Motor neuron (in vitro differentiated cells): ENCODE data around the gene ENOPH1. TPM values are rescaled to one million over a fixed set of nuclear protein-coding genes. Genes with fewer than 3 reads are reported as not detected.

Experiments used
- ATAC-seq, 8 experiments: fragments of 200-7000 bp; cut with Tn5 transposase; replicated peaks in 6 of 8; 2 replicates each; pipeline ENCODE4 v1.8.0; 2021; ENCODE audit warnings: mild to moderate bottlenecking in 8 of 8, moderate library complexity in 8 of 8
- H3K27ac ChIP-seq, 2 donors: fragments of 250-450 bp; sonication (Bioruptor Pico); 2 replicates each; pipeline ENCODE4 v1.9.0; 2021; ENCODE audit warnings: antibody characterized with exemption in 2 of 2, mild to moderate bottlenecking in 2 of 2, moderate library complexity in 1 of 2
- H3K4me1 ChIP-seq, 2 donors: fragments of 250-450 bp; sonication (Bioruptor Pico); replicated peaks in 1 of 2; 2 replicates each; pipeline ENCODE4 v1.6.1; 2021; ENCODE audit warnings: antibody characterized with exemption in 2 of 2, mild to moderate bottlenecking in 2 of 2, moderate library complexity in 1 of 2
- H3K4me3 ChIP-seq, 5 donors: fragments of 250-450 bp; sonication (Bioruptor Pico); 2 replicates each; pipeline ENCODE4 v1.9.0; 2021; ENCODE audit warnings: antibody characterized with exemption in 5 of 5, mild to moderate bottlenecking in 5 of 5, moderate library complexity in 4 of 5
- WGBS, 10 experiments: fragments of 450-650 bp; shearing (Covaris generic); methylation state at CpG; one replicate each; pipeline ENCODE4 v1.0.0; 2022; 5-methylcytosine and 5-hydroxymethylcytosine counted together
- in situ Hi-C, 9 experiments: fragments of 400-800 bp; cut with MboI; loops; one replicate each; pipeline ENCODE4 v1.15.0; 2021; ENCODE audit warnings: low sequenced_read_pairs in 9 of 9, low pct_unique_long_range_greater_than_20kb in 2 of 9; ENCODE audit not compliant: unreplicated experiment in 9 of 9
- total RNA-seq, 8 experiments: library from RNA; unstranded; fragments of 300-600 nt; gene quantifications; 2 replicates each; pipeline versions ENCODE4 v1.2.3 to v1.2.4, GENCODE V29; 2022

The ENOPH1 gene
- total RNA-seq, 8 experiments from 2014 or later = 38.5 to 73.3 (median 48.0) TPM

DNA sequence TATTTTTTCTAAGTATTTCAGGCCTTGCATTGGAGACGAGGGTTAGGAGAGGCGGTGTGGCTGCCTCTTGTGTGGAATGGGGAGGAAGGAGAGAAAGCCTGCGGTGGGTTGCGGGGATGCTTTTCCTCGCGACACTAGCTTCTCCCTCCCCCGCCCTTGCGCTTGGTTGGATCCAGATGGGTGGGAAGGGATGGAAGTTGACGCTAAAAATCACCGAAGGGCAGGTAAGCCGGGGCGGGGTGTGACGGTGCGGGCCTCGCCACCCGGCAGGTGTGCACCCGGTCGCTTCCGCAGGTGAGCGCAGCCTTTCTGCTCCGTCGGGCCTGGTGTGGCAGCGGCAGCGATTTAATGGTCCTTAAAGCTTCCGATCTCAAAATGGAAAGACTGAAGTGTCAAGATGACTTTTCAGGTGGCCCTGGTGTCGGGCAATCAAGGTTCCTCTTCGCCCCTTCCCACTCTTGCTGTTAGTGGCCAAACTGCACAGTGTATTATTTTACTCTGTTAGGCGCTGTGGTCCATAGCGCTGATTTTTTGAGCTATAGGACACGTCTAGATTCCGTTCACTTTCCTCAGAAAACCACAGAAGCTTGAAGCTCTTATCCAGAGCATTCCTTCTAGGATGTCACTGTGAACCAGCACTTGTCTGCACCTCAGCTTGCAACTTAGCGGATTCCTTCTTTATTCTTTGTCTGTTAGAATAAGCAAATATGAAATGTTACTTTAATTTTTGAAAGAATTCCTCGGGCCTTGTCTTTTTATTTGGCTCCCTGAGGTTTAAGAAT lies 765 bp downstream of the ENOPH1 start:
- WGBS, 10 experiments = 0 to 17% (median 1%) methylated on average over 1 to 9 of the region's 33 CpGs
- H3K27ac ChIP-seq = peak overlapping the region; percentile 98 to 99
- in situ Hi-C loops = no loop called here
- ATAC-seq = peak in 6 of 8 experiments; percentile 1 to 5 (median 2)
- peaks cover 6 to 19% of the 10 kb centered on the region in 2 donors for H3K4me1 ChIP-seq
- peak overlapping the region; percentile 70 to 99 (median 96) for H3K4me3 ChIP-seq

DNA sequence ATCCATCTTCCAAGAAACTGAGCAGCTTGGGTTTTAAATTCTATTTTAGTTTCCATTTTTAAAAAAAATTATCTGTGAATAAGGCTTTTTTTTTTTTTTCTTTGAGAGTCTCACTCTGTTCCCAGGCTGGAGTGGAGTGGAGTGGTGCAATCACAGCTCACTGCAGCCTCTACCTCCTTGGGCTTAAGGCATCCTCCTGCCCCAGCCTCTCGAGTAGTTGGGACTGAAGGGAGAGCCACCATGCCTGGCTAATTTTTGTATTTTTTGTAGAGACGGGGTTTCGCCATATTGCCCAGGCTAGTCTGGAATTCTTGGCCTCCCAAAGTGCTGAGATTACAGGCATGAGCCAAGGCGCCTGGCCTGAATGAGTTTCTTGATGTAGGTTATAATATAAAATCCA lies 1.4 kb downstream of the ENOPH1 start:
- Histone ChIP-seq H3K4me1 (peaks cover 6 to 15% of the 10 kb centered on the region in 2 donors), H3K4me3 (peak overlapping the region; percentile 70 to 99 (median 96)), H3K27ac (no peak overlapping the region)
- ATAC-seq = no peak
- in situ Hi-C loops = no loop called here
- 67 to 100% (median 80%) methylated on average over 1 to 3 of the region's 4 CpGs; no CpG with 5 or more reads in 2 of the 10 experiments for WGBS, 10 experiments

DNA sequence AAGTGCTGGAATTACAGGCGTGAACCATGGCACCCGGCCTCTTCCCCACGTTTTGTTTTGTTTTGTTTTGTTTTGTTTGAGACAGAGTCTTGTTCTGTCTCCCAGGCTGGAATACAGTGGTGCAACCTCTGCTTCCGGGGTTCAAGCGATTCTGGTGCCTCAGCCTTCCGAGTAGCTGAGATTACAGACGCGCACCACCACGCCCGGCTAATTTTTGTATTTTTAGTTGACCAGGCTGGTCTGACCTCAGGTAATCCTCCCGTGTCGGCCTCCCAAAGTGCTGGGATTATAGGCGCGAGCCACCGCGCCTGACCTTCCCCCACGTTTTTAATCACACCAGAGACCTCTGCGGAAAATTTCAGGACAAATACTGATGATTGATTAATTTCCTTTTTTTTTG lies 2.2 kb downstream of the ENOPH1 start:
- 68 to 100% (median 87%) methylated on average over 2 to 14 of the region's 18 CpGs; no CpG with 5 or more reads in 1 of the 10 experiments for WGBS, 10 experiments
- in situ Hi-C loops = no loop called here
- no peak for ATAC-seq
- no peak overlapping the region for H3K27ac ChIP-seq
- H3K4me1 ChIP-seq = peaks cover 6 to 11% of the 10 kb centered on the region in 2 donors
- H3K4me3 ChIP-seq = no peak overlapping the region

DNA sequence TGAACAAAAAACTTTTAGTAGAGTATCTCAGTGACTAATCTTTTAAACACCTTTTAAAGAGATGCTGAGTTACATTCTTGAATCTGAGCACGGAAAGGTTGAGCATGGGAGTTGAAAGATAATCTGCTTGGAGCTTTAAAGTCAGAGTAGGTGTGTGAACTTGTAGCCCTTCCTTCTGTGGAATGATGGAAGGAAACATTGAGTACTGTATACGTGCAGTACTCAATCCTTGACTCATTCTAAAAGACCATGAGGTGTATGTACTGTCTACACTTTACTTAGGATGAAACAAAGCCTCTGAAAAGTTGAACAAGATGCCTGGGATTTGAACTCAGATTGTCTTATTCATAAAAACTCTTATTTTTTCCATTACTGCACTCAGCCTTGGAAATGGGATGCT lies 3.4 kb downstream of the ENOPH1 start:
- H3K27ac ChIP-seq = no peak overlapping the region
- in situ Hi-C loops = no loop called here
- ATAC-seq = no peak
- peaks cover 6 to 11% of the 10 kb centered on the region in 2 donors for H3K4me1 ChIP-seq
- 75 to 100% (median 90%) methylated on average over 1 to 2 of the region's 2 CpGs; no CpG with 5 or more reads in 5 of the 10 experiments for WGBS, 10 experiments
- H3K4me3 ChIP-seq = no peak overlapping the region

DNA sequence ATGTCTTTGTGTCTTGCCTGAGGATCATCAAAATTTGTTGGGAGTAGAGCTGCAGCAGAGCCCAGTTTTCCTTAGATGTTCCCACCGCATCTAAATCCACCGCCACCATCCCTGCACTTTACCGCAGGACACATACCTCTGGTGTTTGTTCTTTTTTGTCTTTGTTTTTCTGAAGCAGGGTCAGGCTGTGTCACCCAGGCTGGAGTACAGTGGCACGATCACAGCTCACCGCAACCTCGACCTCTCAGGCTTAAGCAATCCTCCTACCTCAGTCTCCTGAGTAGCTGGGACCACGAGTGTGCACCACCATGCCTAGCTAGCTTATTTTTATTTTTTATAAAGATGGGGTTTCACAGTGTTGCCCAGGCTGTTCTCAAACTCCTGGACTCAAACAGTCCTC lies 4.6 kb downstream of the ENOPH1 start:
- WGBS, 10 experiments = 93 to 100% (median 98%) methylated on average over 1 to 7 of the region's 7 CpGs; no CpG with 5 or more reads in 5 of the 10 experiments
- in situ Hi-C loops = no loop called here
- H3K27ac ChIP-seq = no peak overlapping the region
- H3K4me3 ChIP-seq = no peak overlapping the region
- peaks cover 6 to 11% of the 10 kb centered on the region in 2 donors for H3K4me1 ChIP-seq
- ATAC-seq = no peak

DNA sequence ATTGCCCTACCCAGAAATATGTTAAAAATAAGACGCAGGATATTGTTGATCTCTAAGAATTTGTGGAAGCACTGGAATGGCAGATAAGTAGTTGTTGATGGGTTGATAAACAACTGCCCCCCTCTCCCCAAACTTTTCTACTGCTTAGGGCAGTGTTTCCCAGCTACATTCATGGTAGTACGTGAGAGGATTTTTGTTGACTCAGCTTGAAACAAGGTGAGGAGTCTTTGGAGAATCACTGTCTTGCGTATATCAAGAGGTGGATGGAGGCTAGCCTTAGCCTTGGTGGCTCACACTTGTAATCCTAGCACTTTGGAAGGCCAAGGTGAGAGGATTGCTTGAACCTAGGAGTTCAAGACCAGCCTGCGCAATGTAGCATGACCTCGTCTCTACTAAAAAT lies 5.7 kb downstream of the ENOPH1 start:
- in situ Hi-C loops = no loop called here
- peaks cover 6 to 11% of the 10 kb centered on the region in 2 donors for H3K4me1 ChIP-seq
- ATAC-seq = no peak
- H3K27ac ChIP-seq = no peak overlapping the region
- H3K4me3 ChIP-seq = no peak overlapping the region
- 79 to 100% (median 98%) methylated on average over 1 to 4 of the region's 5 CpGs; no CpG with 5 or more reads in 2 of the 10 experiments for WGBS, 10 experiments

DNA sequence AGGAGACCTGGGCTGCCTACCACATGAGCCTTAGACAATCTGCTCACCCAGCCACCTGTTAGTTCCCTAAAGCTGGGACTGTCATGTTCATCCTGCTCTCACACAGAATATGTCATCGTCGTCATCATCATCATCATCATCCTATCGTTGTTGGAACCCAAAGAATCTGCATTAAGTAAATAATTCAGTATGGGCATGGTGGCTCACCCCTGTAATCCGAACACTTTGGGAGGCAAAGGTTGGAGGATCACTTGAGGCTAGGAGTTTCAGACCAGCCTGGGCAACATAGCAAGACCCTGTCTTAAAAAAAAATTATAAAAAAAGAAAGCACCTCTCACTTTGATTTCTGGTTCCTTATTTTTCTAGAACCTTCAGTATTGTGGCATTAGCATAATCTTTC lies 6.4 kb downstream of the ENOPH1 start:
- in situ Hi-C loops = no loop called here
- no peak overlapping the region for H3K27ac ChIP-seq

DNA sequence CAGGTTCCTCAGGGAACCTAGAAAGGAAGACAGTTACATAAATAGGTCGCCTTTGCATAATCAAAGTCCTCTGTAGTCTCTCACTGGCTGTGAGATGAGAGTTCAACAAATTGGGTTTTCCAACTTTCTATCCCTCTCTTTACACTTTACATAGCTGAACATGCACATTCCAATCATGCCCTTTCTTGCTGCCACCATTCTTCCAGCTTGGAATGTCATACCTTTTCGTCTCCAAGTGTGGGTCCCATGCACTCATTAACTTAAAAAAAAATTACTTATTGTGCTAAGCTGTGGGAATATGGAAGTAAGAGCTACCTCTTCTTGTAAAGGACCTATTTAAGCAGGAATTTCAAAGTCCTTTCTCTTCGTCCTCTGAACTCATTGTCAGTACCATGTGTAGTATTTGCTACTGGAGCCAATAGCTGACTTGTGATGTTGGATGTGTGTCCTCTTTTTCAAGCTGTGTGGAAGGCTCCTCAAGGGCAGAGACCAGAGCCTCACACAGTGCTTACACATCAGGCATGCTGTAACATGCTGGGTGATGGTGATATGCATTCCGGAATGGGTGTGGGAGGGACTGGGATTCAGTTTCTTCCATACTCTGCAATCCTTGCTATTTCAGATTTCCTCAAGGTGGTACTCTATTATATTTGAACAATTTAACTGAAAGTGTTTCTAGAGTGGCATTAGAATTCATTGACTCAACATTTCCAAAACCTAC lies 7.1 kb downstream of the ENOPH1 start:
- peak in 4 of 8 experiments; percentile 40 to 97 (median 92) for ATAC-seq
- in situ Hi-C loops = no loop called here
- Histone ChIP-seq H3K4me3 (no peak overlapping the region), H3K27ac (no peak overlapping the region), H3K4me1 (peaks cover 4 to 6% of the 10 kb centered on the region in 2 donors)
- WGBS, 10 experiments = 18 to 100% (median 84%) methylated on average over 1 to 4 of the region's 4 CpGs; no CpG with 5 or more reads in 1 of the 10 experiments

More for the DNA sequence above, 6.4 kb downstream of the ENOPH1 start:
- Histone ChIP-seq H3K4me1 (peaks cover 6 to 11% of the 10 kb centered on the region in 2 donors), H3K4me3 (no peak overlapping the region)
- ATAC-seq = no peak
- WGBS, 10 experiments = 40 to 100% (median 100%) methylated on average over 1 to 4 of the region's 4 CpGs; no CpG with 5 or more reads in 3 of the 10 experiments

DNA sequence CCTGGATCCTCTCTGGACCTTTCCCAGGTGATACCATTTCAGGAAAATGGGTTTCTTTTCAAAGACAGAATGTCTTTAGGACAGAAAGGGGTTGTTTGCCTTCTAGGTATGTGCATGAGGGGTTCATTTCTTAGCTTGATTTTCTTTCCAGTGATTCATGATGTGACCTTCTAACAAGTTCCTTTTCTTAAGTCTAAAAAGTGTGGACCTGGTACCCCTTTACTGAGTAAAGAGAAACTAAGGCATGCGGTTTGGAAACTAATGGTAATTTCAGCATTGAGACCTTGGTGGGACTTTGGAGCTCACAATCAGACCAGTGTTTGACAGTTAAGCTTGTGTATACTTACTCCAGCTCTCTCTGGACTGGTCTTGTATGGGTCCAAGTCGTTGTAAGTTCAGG lies 8.7 kb downstream of the ENOPH1 start:
- Histone ChIP-seq H3K4me1 (no peaks in the 10 kb centered on the region), H3K4me3 (no peak overlapping the region), H3K27ac (no peak overlapping the region)
- ATAC-seq = no peak
- in situ Hi-C loops = no loop called here
- 73 to 100% (median 87%) methylated on average over 1 to 2 of the region's 2 CpGs; no CpG with 5 or more reads in 2 of the 10 experiments for WGBS, 10 experiments

DNA sequence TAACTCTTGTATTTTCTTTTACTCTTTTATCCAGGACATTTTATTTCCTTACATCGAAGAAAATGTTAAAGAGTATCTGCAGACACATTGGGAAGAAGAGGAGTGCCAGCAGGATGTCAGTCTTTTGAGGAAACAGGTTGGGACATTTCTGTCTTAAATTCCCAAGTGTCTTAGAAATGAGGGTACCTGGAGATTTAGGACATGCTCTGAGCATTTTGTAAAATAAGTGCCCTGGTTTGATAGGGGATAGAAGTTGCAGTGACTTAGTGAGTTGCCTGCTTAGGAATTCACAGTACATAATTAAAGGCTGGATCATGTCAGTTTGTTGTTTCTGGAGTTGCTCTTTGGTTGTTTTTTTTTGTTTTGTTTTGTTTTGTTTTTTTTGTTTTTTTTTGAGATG lies 17.5 kb downstream of the ENOPH1 start:
- WGBS, 10 experiments = 80 to 100% (median 94%) methylated on average over 1 of the region's 1 CpG; no CpG with 5 or more reads in 2 of the 10 experiments
- ATAC-seq = no peak
- H3K4me1 ChIP-seq = no peaks in the 10 kb centered on the region
- H3K27ac ChIP-seq = no peak overlapping the region
- in situ Hi-C loops = no loop called here
- no peak overlapping the region for H3K4me3 ChIP-seq

DNA sequence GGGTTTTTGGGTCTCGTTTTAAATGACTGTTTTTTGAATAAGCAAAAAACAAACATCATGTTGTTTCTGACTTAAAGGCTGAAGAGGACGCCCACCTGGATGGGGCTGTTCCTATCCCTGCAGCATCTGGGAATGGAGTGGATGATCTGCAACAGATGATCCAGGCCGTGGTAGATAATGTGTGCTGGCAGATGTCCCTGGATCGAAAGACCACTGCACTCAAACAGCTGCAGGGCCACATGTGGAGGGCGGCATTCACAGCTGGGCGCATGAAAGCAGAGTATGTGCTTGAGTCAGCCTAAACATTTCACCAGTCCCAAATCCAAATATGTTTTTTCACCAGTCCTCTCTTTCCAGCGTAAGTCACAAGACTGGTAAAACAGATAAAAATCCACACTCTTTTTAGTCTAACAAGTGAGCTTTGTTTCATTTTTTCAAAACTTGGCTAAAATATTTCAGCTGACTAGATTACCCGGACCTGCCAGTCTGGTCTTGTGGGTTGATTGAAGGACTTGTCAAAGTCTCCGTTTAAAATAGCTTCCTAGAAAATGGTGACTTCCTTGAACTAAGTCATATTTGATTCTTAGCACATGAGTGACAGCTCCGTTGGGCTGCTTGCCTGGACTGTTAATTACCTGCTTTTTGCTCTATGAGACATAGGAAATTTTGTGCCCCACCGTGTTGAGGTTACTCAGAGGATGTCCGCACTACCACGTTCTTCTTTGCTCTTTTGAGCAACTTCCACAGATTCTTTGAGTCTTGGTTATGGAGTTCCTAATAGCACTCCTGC lies 20.8 kb downstream of the ENOPH1 start:
- H3K4me1 ChIP-seq = no peaks in the 10 kb centered on the region
- no peak overlapping the region for H3K27ac ChIP-seq
- WGBS, 10 experiments = 40 to 100% (median 90%) methylated on average over 1 to 12 of the region's 13 CpGs; no CpG with 5 or more reads in 1 of the 10 experiments
- ATAC-seq = peak in 1 of 8 experiments; percentile 18
- in situ Hi-C loops = loop anchor here in 4 of 9 experiments (25.0 kb wide), 3 partner anchors 286 to 811 kb away; no protein-coding TSS in a partner anchor
- no peak overlapping the region for H3K4me3 ChIP-seq

DNA sequence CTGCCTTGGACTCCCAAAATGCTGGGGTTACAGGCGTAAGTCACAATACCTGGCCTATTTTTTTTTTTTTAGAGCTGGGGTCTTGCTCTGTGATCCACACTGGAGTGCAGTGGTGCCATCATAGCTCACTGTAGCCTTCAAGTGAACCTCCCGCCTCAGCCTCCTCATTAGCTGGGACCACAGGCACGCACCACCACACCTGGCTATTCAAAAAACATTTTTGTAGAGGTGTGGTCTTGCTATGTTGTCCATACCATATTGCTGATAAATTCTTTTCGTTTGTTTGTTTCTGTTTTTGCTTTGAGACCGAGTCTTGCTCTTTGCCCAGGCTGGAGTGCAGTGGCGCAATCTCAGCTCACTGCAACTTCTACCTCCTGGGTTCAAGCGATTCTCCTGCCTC lies 21.6 kb downstream of the ENOPH1 start:
- H3K4me3 ChIP-seq = no peak overlapping the region
- no peak for ATAC-seq
- WGBS, 10 experiments = 86 to 100% (median 100%) methylated on average over 1 to 6 of the region's 7 CpGs; no CpG with 5 or more reads in 1 of the 10 experiments
- no peak overlapping the region for H3K27ac ChIP-seq
- in situ Hi-C loops = loop anchor here in 4 of 9 experiments (25.0 kb wide), 3 partner anchors 285 to 810 kb away; no protein-coding TSS in a partner anchor
- no peaks in the 10 kb centered on the region for H3K4me1 ChIP-seq
